OCI-LY7 (cell line): ENCODE data around the gene AK4. TPM values are rescaled to one million over a fixed set of nuclear protein-coding genes. Genes with fewer than 3 reads are reported as not detected.

Source experiments
- BruUV-seq: library from RNA; stranded (reverse); fragments of 400-500 nt; replicated peaks from 2 replicates; lab custom pipeline; 2021; lab: Mats Ljungman, UMichigan
- CTCF ChIA-PET: fragments of 300-600 bp; sonication (Branson Sonifier 250); formaldehyde crosslinking; loops from one replicate; lab custom pipeline; 2022; ENCODE audit warnings: antibody characterized with exemption; ENCODE audit not compliant: unreplicated experiment; lab: Charles Lee
- POLR2A ChIA-PET: fragments of 300-600 bp; sonication (Branson Sonifier 250); formaldehyde crosslinking; loops from one replicate; lab custom pipeline; 2022; ENCODE audit warnings: antibody characterized with exemption; lab: Charles Lee
- DNase-seq: peaks from one replicate; pipeline ENCODE4 v3.0.0-alpha.2; 2015; ENCODE audit warnings: low spot score
- H2AFZ ChIP-seq: fragments of 200-600 bp; sonication (generic), shearing (Covaris generic); 2 replicates; pipeline ENCODE4 v1.6.1; 2014; ENCODE audit warnings: mild to moderate bottlenecking, antibody characterized with exemption, low read length, moderate library complexity
- H3K27ac ChIP-seq: fragments of 200-600 bp; sonication (generic); 2 replicates; pipeline ENCODE4 v1.5.1; 2014; ENCODE audit warnings: mixed run types, low read depth, mild to moderate bottlenecking, moderate library complexity, low read length, inconsistent platforms; ENCODE audit not compliant: poor library complexity, severe bottlenecking
- H3K36me3 ChIP-seq: fragments of 200-600 bp; sonication (generic); 2 replicates; pipeline ENCODE4 v1.6.1; 2014; ENCODE audit warnings: mild to moderate bottlenecking, antibody characterized with exemption, low read length, moderate library complexity, mixed read lengths; ENCODE audit not compliant: insufficient read depth
- H3K4me1 ChIP-seq: fragments of 200-600 bp; sonication (generic); 2 replicates; pipeline ENCODE4 v1.5.1; 2014; ENCODE audit warnings: mild to moderate bottlenecking, low read length; ENCODE audit not compliant: insufficient read depth, poor library complexity, severe bottlenecking
- H3K4me2 ChIP-seq: fragments of 200-600 bp; sonication (generic); 2 replicates; pipeline ENCODE4 v1.6.1; 2014; ENCODE audit warnings: mild to moderate bottlenecking, low read length
- H3K4me3 ChIP-seq: fragments of 200-600 bp; sonication (generic); 2 replicates; pipeline ENCODE4 v1.5.1; 2014; ENCODE audit warnings: mild to moderate bottlenecking, low read depth, low read length; ENCODE audit not compliant: poor library complexity, severe bottlenecking
- H3K79me2 ChIP-seq: fragments of 200-600 bp; sonication (generic); 2 replicates; pipeline ENCODE4 v1.6.1; 2016; ENCODE audit warnings: low read depth, mild to moderate bottlenecking, low read length, moderate library complexity, mixed read lengths; ENCODE audit not compliant: insufficient read depth
- H3K9me2 ChIP-seq: fragments of 200-600 bp; sonication (generic); 2 replicates; pipeline ENCODE4 v1.6.1; 2016; ENCODE audit warnings: mild to moderate bottlenecking, low read length, mixed read lengths; ENCODE audit not compliant: insufficient read depth
- H3K9me3 ChIP-seq: fragments of 200-600 bp; sonication (generic); 2 replicates; pipeline ENCODE4 v1.6.1; 2014; ENCODE audit warnings: mild to moderate bottlenecking, mixed run types, low read length, mixed read lengths
- H4K20me1 ChIP-seq: fragments of 200-600 bp; sonication (generic); 2 replicates; pipeline ENCODE4 v1.6.1; 2014; ENCODE audit warnings: mild to moderate bottlenecking, antibody characterized with exemption, low read length, moderate library complexity, mixed read lengths; ENCODE audit not compliant: insufficient read depth
- EZH2phosphoT487 ChIP-seq: fragments of 200-600 bp; sonication (generic); IDR thresholded peaks from 2 replicates; pipeline ENCODE4 v1.6.1; 2018; ENCODE audit warnings: low read depth, borderline replicate concordance, mild to moderate bottlenecking, mixed run types, antibody characterized with exemption, low read length, moderate library complexity, mixed read lengths
- intact Hi-C: fragments of 100-400 bp; cut with micrococcal nuclease; formaldehyde crosslinking; loops from one replicate; pipeline ENCODE4 v1.10.0; 2022; ENCODE audit not compliant: unreplicated experiment
- total RNA-seq, 2 experiments: library from RNA; depleted of rRNA in 1 of 2; stranded (reverse); fragments of >200 nt in 1 of 2; shearing (Covaris generic) in 1 of 2; gene quantifications; 2 replicates each; pipeline ENCODE4 v1.2.3, GENCODE V29; 2014 to 2022
- TF ChIP-seq, protein P1 (sequence below): fragments of 200-600 bp; sonication (generic); conservative IDR thresholded peaks from 2 replicates; pipeline ENCODE4 v1.5.1; 2014; ENCODE audit warnings: mild to moderate bottlenecking, antibody characterized with exemption, low read length, moderate library complexity, mixed read lengths

AK4 gene
- total RNA-seq, 2 experiments from 2014 or later, result 0.16 to 1.4 TPM

DNA sequence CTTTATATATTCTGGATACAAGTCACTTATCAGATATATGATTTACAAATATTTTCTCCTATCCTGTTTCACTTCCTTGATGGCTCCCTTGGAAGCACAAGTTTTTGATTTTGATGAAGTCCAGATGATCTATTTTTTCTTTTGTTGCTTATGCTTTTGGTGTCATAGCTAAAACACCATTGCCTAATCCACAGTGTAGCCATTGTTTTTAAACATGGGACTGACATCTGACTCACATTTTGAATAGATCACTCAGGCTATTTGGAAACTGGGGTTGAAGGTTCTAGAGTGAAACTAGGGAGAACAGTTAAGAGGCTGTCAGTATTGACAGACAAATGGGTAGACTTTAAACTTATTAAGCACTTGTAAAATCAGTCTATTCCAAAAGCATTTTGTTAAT is 16.6 kb downstream of the AK4 start:
- ChIA-PET POLR2A (no interaction called here), CTCF (no interaction called here)
- H3K4me3 ChIP-seq, result no peak overlapping the region
- no peaks in the 10 kb centered on the region for H4K20me1 ChIP-seq
- H3K9me2 ChIP-seq, result no peaks in the 10 kb centered on the region
- H2AFZ ChIP-seq, result no peak overlapping the region
- no peak for DNase-seq
- H3K79me2 ChIP-seq, result no peaks in the 10 kb centered on the region
- no peaks in the 10 kb centered on the region for H3K4me1 ChIP-seq
- H3K4me2 ChIP-seq, result no peak overlapping the region
- TF ChIP-seq, protein P1, sequence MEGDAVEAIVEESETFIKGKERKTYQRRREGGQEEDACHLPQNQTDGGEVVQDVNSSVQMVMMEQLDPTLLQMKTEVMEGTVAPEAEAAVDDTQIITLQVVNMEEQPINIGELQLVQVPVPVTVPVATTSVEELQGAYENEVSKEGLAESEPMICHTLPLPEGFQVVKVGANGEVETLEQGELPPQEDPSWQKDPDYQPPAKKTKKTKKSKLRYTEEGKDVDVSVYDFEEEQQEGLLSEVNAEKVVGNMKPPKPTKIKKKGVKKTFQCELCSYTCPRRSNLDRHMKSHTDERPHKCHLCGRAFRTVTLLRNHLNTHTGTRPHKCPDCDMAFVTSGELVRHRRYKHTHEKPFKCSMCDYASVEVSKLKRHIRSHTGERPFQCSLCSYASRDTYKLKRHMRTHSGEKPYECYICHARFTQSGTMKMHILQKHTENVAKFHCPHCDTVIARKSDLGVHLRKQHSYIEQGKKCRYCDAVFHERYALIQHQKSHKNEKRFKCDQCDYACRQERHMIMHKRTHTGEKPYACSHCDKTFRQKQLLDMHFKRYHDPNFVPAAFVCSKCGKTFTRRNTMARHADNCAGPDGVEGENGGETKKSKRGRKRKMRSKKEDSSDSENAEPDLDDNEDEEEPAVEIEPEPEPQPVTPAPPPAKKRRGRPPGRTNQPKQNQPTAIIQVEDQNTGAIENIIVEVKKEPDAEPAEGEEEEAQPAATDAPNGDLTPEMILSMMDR, result no peak
- no peak for TF ChIP-seq EZH2phosphoT487
- H3K36me3 ChIP-seq, result no peaks in the 10 kb centered on the region
- no TSS peak for BruUV-seq
- no peak overlapping the region for H3K27ac ChIP-seq
- intact Hi-C loops, result no loop called here
- H3K9me3 ChIP-seq, result no peaks in the 10 kb centered on the region

DNA sequence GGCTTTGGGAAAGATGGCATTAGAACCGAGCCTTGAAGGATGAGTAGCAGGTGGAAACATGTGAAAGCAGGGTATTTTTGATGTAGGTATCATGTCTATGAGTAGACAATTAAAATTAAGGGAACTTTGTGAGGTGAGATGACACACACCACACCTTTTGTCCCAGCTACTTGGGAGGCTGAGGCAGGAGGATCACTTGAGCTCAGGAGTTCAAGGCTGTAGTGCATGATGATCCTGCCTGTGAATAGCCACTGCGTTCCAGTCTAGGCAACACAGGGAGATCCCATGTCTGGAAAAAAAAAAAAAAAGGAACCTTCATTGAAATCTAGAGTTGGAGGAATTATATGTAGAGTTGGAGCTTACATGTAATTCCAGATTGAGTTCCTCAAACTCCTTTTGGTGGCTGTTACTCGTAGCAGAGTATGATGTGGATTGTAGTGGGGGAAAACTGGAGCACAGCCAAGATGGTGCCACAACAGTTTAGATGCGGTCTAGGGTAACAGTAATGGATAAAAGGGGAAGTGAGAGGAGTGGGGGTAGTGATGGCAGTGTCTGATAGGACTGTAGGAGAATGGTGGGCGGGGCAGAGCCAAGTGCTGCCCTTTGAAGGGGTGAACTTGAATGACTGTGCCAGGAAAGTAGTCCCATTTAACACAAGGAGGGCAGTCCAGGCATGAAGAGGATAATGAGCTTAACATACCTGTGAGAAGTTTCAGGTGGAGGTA is 17.4 kb downstream of the AK4 start:
- no TSS peak for BruUV-seq
- H3K36me3 ChIP-seq, result no peaks in the 10 kb centered on the region

More for the DNA sequence above, 17.4 kb downstream of the AK4 start:
- peak; percentile 21 for DNase-seq
- Histone ChIP-seq H3K4me1 (no peaks in the 10 kb centered on the region), H3K4me3 (no peak overlapping the region), H3K4me2 (no peak overlapping the region), H2AFZ (no peak overlapping the region), H4K20me1 (no peaks in the 10 kb centered on the region), H3K9me3 (no peaks in the 10 kb centered on the region), H3K9me2 (no peaks in the 10 kb centered on the region), H3K27ac (no peak overlapping the region), H3K79me2 (no peaks in the 10 kb centered on the region)
- ChIA-PET POLR2A (no interaction called here), CTCF (no interaction called here)
- intact Hi-C loops, result no loop called here
- TF ChIP-seq, protein P1, result no peak
- no peak for TF ChIP-seq EZH2phosphoT487
